Keratinocyte (primary cell): ENCODE data around the gene TMEM109. TPM values are rescaled to one million over a fixed set of nuclear protein-coding genes. Genes with fewer than 3 reads are reported as not detected.

Experiments used
- DNase-seq: peaks from one replicate; pipeline ENCODE4 v3.0.0-alpha.2; 2011; ENCODE audit warnings: low read depth, missing footprints, low spot score
- FAIRE-seq: peaks from 2 replicates; lab custom pipeline; 2011; peaks lifted over from hg19 to GRCh38; lab: Jason Lieb, UNC
- H2AFZ ChIP-seq: 2 replicates; pipeline ENCODE4 v1.6.0; 2012; ENCODE audit warnings: low read length, control low read depth, inconsistent platforms; ENCODE audit not compliant: control insufficient read depth
- H3K27ac ChIP-seq: 2 replicates; pipeline ENCODE4 v1.5.1; 2011; ENCODE audit warnings: low read length; ENCODE audit not compliant: control insufficient read depth, insufficient read depth
- H3K27me3 ChIP-seq: 3 replicates; pipeline ENCODE4 v1.6.0; 2011; ENCODE audit warnings: low read length; ENCODE audit not compliant: control insufficient read depth, insufficient read depth; ENCODE audit errors: extremely low read depth
- H3K36me3 ChIP-seq, 2 experiments: 2 replicates in 1 of 2; 3 replicates in 1 of 2; pipeline ENCODE4 v1.5.1; 2011; ENCODE audit warnings: low read length in 2 of 2, mild to moderate bottlenecking in 1 of 2; ENCODE audit not compliant: control insufficient read depth in 2 of 2, insufficient read depth in 2 of 2; ENCODE audit errors: extremely low read depth in 1 of 2
- H3K4me1 ChIP-seq: 3 replicates; pipeline ENCODE4 v1.5.1; 2011; ENCODE audit warnings: low read length; ENCODE audit not compliant: control insufficient read depth, insufficient read depth; ENCODE audit errors: extremely low read depth
- H3K4me2 ChIP-seq: 3 replicates; pipeline ENCODE4 v1.6.0; 2011; ENCODE audit warnings: low read depth, low read length; ENCODE audit not compliant: control insufficient read depth, insufficient read depth; ENCODE audit errors: extremely low read depth
- H3K4me3 ChIP-seq, 3 experiments: fragments of 200-600 bp in 1 of 3; sonication (generic) in 1 of 3; 2 replicates in 2 of 3; 3 replicates in 1 of 3; pipeline ENCODE4 v1.5.1; 2011 to 2016; ENCODE audit warnings: low read length in 3 of 3, mild to moderate bottlenecking in 3 of 3, control low read depth in 2 of 3, inconsistent platforms in 1 of 3, low read depth in 1 of 3, mixed read lengths in 1 of 3, mixed run types in 1 of 3, moderate library complexity in 1 of 3; ENCODE audit not compliant: control insufficient read depth in 2 of 3, insufficient read depth in 2 of 3; ENCODE audit errors: extremely low read depth in 1 of 3
- H3K79me2 ChIP-seq: 2 replicates; pipeline ENCODE4 v1.6.0; 2012; ENCODE audit warnings: low read length; ENCODE audit not compliant: control insufficient read depth, insufficient read depth
- H3K9ac ChIP-seq: 3 replicates; pipeline ENCODE4 v1.6.0; 2011; ENCODE audit warnings: low read length; ENCODE audit not compliant: control insufficient read depth, insufficient read depth; ENCODE audit errors: extremely low read depth
- H3K9me1 ChIP-seq: 3 replicates; pipeline ENCODE4 v1.6.0; 2011; ENCODE audit warnings: low read length; ENCODE audit not compliant: control insufficient read depth, insufficient read depth; ENCODE audit errors: extremely low read depth
- H3K9me3 ChIP-seq: 2 replicates; pipeline ENCODE4 v1.5.1; 2012; ENCODE audit warnings: low read depth, low read length; ENCODE audit not compliant: control insufficient read depth
- H4K20me1 ChIP-seq: 3 replicates; pipeline ENCODE4 v1.6.0; 2011; ENCODE audit warnings: low read length; ENCODE audit not compliant: control insufficient read depth, insufficient read depth; ENCODE audit errors: extremely low read depth
- EZH2 ChIP-seq: IDR thresholded peaks from one replicate; pipeline ENCODE4 v1.6.1; 2012; ENCODE audit warnings: inconsistent platforms, mild to moderate bottlenecking, low read length, moderate library complexity
- dilution Hi-C: fragments of 300-500 bp; cut with MboI; formaldehyde crosslinking; loops from one replicate; pipeline ENCODE4 v1.7.0; 2020; ENCODE audit warnings: low sequenced_read_pairs; ENCODE audit not compliant: extremely low pct_ligation_motif_present
- polyA plus RNA-seq, 5 experiments: library from polyadenylated mRNA; depleted of rRNA in 3 of 5; stranded (reverse) in 3 of 5; stranded (forward) in 1 of 5; unstranded in 1 of 5; fragments of >200 nt; gene quantifications; 1 replicate in 1 of 5; 2 replicates in 3 of 5; 3 replicates in 1 of 5; pipeline versions ENCODE4 v1.2.1 to v1.2.3, GENCODE V29; 2011 to 2012; ENCODE audit warnings: missing spikeins in 2 of 5, low read depth in 1 of 5, low replicate concordance in 1 of 5
- TF ChIP-seq, protein P1 (sequence below), 3 experiments: IDR thresholded peaks in 1 of 3; conservative IDR thresholded peaks in 1 of 3; optimal IDR thresholded peaks in 1 of 3; 2 replicates in 2 of 3; 3 replicates in 1 of 3; pipeline versions ENCODE3 to v1.5.1; 2011; ENCODE audit warnings: low read length in 3 of 3, mild to moderate bottlenecking in 3 of 3, moderate library complexity in 2 of 3, control low read depth in 1 of 3, inconsistent platforms in 1 of 3; ENCODE audit not compliant: insufficient read depth in 2 of 3; ENCODE audit errors: extremely low read depth in 1 of 3

TMEM109 gene
- polyA plus RNA-seq, 1 donor (not counting 4 experiments of a cell fraction or from before 2014, with no cell fraction given): 25.2 TPM

DNA sequence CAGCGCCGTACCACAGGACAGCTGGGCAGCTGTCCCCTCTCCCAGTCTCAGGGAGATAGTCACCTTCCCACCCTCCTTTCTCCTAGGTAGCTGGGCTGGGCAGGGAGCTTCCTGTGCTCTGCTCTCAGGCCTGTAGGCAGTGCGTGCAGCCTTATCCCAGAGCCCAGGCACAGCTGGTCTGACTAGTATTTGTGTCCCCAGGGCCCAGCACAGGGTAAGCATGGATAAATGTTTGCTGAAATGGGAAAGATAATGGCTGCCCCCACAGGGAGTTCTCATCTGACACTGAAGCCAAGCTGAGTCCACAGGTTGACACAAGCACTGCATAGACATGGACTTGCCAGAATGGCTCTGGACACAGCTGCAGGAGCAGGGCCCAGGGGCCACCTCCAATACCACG is 28.3 kb downstream of the TMEM109 start:
- Histone ChIP-seq H4K20me1 (no peaks in the 10 kb centered on the region), H3K9ac (no peak overlapping the region), H3K4me1 (peaks cover 18% of the 10 kb centered on the region), H3K79me2 (no peaks in the 10 kb centered on the region), H3K4me2 (no peak overlapping the region), H3K27me3 (no peaks in the 10 kb centered on the region), H3K27ac (no peak overlapping the region), H2AFZ (no peak overlapping the region), H3K36me3 (peaks cover 0 to 2% of the 10 kb centered on the region in 2 experiments), H3K9me3 (no peaks in the 10 kb centered on the region), H3K9me1 (no peaks in the 10 kb centered on the region), H3K4me3 (no peak overlapping the region)
- TF ChIP-seq, protein P1, sequence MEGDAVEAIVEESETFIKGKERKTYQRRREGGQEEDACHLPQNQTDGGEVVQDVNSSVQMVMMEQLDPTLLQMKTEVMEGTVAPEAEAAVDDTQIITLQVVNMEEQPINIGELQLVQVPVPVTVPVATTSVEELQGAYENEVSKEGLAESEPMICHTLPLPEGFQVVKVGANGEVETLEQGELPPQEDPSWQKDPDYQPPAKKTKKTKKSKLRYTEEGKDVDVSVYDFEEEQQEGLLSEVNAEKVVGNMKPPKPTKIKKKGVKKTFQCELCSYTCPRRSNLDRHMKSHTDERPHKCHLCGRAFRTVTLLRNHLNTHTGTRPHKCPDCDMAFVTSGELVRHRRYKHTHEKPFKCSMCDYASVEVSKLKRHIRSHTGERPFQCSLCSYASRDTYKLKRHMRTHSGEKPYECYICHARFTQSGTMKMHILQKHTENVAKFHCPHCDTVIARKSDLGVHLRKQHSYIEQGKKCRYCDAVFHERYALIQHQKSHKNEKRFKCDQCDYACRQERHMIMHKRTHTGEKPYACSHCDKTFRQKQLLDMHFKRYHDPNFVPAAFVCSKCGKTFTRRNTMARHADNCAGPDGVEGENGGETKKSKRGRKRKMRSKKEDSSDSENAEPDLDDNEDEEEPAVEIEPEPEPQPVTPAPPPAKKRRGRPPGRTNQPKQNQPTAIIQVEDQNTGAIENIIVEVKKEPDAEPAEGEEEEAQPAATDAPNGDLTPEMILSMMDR (optimal IDR thresholded peaks at IDR 0.05 in 1 of 3, IDR thresholded peaks at IDR 0.05 in 1 of 3, conservative IDR thresholded peaks at IDR 0.05 in 1 of 3; ENCODE audit: extremely low read depth in 1 of 3, insufficient read depth in 2 of 3, low read length in 3 of 3): no peak
- TF ChIP-seq EZH2: no peak
- dilution Hi-C loops: no loop called here
- DNase-seq (no peak), FAIRE-seq (no peak)

DNA sequence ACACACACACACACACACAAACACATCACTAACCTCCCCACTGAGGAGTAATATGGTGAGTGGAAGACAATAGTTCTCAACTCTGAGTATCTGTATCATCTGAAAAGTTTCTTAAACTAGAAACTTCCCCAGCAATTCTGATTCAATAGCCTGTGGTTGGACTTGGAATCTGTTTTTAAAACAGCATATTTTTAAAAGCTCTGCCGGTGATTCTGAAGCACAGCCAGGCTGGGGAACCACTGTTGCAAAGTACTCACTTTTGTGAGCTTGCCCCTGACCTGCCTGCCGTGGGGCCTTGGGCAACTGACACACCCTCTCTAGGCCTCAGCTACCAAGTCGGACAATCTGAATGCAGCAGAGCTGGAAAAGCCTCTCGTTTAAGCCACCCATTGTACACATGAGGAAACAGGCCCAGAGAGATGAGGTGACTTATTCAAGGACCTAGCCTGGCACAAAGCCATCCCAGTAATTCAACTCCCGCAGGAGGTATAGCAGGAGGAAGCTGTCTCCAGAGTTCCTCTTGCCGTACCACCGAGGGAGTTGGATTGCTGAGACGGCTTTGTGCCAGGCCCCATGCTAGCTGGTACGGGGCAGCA is 29.1 kb downstream of the TMEM109 start:
- Histone ChIP-seq H3K9ac (no peak overlapping the region), H4K20me1 (no peaks in the 10 kb centered on the region), H3K9me1 (no peaks in the 10 kb centered on the region), H3K4me3 (no peak overlapping the region), H3K36me3 (no peaks in the 10 kb centered on the region), H3K9me3 (no peaks in the 10 kb centered on the region), H3K79me2 (no peaks in the 10 kb centered on the region), H3K4me2 (peak overlapping the region; percentile 30), H3K27me3 (no peaks in the 10 kb centered on the region), H2AFZ (peak overlapping the region; percentile 22), H3K4me1 (peaks cover 18% of the 10 kb centered on the region), H3K27ac (no peak overlapping the region)
- TF ChIP-seq, protein P1 (optimal IDR thresholded peaks at IDR 0.05 in 1 of 3, IDR thresholded peaks at IDR 0.05 in 1 of 3, conservative IDR thresholded peaks at IDR 0.05 in 1 of 3; ENCODE audit: extremely low read depth in 1 of 3, insufficient read depth in 2 of 3, low read length in 3 of 3): no peak
- no peak for TF ChIP-seq EZH2
- dilution Hi-C loops: no loop called here
- DNase-seq (peak; percentile 42), FAIRE-seq (peak; percentile 77)
